K562 (cell line): Measurements from ENCODE around the gene VAMP8. TPM values are rescaled to one million over a fixed set of nuclear protein-coding genes. Genes with fewer than 3 reads are reported as not detected.

Experiments
- AFF1 ChIP-seq, 2 experiments: fragments of 450-650 bp; IDR thresholded peaks; 2 replicates each; pipeline ENCODE4 v1.6.1; 2018; ENCODE audit warnings: mild to moderate bottlenecking in 2 of 2, low read depth in 1 of 2; ENCODE audit not compliant: partially characterized antibody in 2 of 2
- BRCA1 ChIP-seq, 2 experiments: fragments of 450-650 bp in 1 of 2; sonication (generic) in 1 of 2; formaldehyde crosslinking in 1 of 2; IDR thresholded peaks; 2 replicates each; pipeline versions ENCODE4 v1.5.0 to v1.6.1; 2017 to 2020; ENCODE audit warnings: mild to moderate bottlenecking in 1 of 2, missing genetic modification reagents in 1 of 2
- CBFB ChIP-seq: sonication (generic); formaldehyde crosslinking; IDR thresholded peaks from 2 replicates; pipeline ENCODE4 v1.4.0; 2020; ENCODE audit warnings: mild to moderate bottlenecking, missing genetic modification reagents
- CHD2 ChIP-seq: IDR thresholded peaks from 2 replicates; pipeline ENCODE4 v1.6.1; 2011; ENCODE audit warnings: low read depth, low read length
- FOXJ3 ChIP-seq: sonication (generic); formaldehyde crosslinking; IDR thresholded peaks from 2 replicates; pipeline ENCODE4 v1.4.0; 2020; ENCODE audit warnings: mild to moderate bottlenecking, missing genetic modification reagents
- GTF3C2 ChIP-seq: IDR thresholded peaks from 3 replicates; pipeline ENCODE4 v1.6.1; 2011; ENCODE audit warnings: borderline replicate concordance, mild to moderate bottlenecking, moderate library complexity; ENCODE audit not compliant: insufficient read length; ENCODE audit errors: extremely low read depth
- JUND ChIP-seq, 2 experiments: IDR thresholded peaks; 2 replicates in 1 of 2; 3 replicates in 1 of 2; pipeline ENCODE4 v1.6.1; 2011; ENCODE audit warnings: borderline replicate concordance in 2 of 2, low read depth in 2 of 2, low read length in 2 of 2, improper control_type of control experiment in 1 of 2, missing biosample characterization in 1 of 2, missing genetic modification characterization in 1 of 2, missing genetic modification reagents in 1 of 2
- KHSRP ChIP-seq: fragments of 450-650 bp; IDR thresholded peaks from 2 replicates; pipeline ENCODE4 v1.6.1; 2017
- MED1 ChIP-seq: sonication (generic); formaldehyde crosslinking; IDR thresholded peaks from 2 replicates; pipeline ENCODE4 v1.8.1; 2023; ENCODE audit warnings: missing genetic modification reagents, borderline replicate concordance
- NFIX ChIP-seq: fragments of 250-450 bp; sonication (Bioruptor Pico); IDR thresholded peaks from 2 replicates; pipeline ENCODE4 v1.4.0; 2020; ENCODE audit warnings: low read depth, mild to moderate bottlenecking, moderate library complexity
- NR1H2 ChIP-seq: sonication (generic); formaldehyde crosslinking; IDR thresholded peaks from 2 replicates; pipeline ENCODE4 v1.4.0; 2020; ENCODE audit warnings: mild to moderate bottlenecking, missing genetic modification reagents
- PHF21A ChIP-seq: fragments of 450-650 bp; IDR thresholded peaks from 2 replicates; pipeline ENCODE4 v1.6.1; 2017; ENCODE audit warnings: low read depth, borderline replicate concordance
- RBBP5 ChIP-seq: fragments of 200-600 bp; sonication (generic); IDR thresholded peaks from 2 replicates; pipeline ENCODE4 v1.6.1; 2012; ENCODE audit warnings: borderline replicate concordance, mild to moderate bottlenecking, low read length, control low read depth, inconsistent platforms; ENCODE audit not compliant: insufficient read depth, poor library complexity, severe bottlenecking
- SAFB ChIP-seq: fragments of 200-400 bp; formaldehyde crosslinking; IDR thresholded peaks from 2 replicates; pipeline ENCODE4 v1.6.1; 2017; ENCODE audit warnings: low read depth, low read length, borderline replicate concordance
- TCF7L2 ChIP-seq: fragments of 150-350 bp; IDR thresholded peaks from 2 replicates; pipeline ENCODE4 v1.6.1; 2016; ENCODE audit warnings: low read depth, mild to moderate bottlenecking, low read length, moderate library complexity
- ZNF253 ChIP-seq: fragments of 250-450 bp; sonication (Bioruptor Pico); conservative IDR thresholded peaks from 2 replicates; pipeline ENCODE4 v1.6.1; 2021; ENCODE audit warnings: mild to moderate bottlenecking
- ZNF408 ChIP-seq: fragments of 250-450 bp; sonication (Bioruptor Pico); IDR thresholded peaks from 2 replicates; pipeline ENCODE4 v1.4.0; 2020; ENCODE audit warnings: low read depth, mild to moderate bottlenecking, moderate library complexity
- ZNF655 ChIP-seq: fragments of 250-450 bp; sonication (Bioruptor Pico); IDR thresholded peaks from 2 replicates; pipeline ENCODE4 v1.5.0; 2021
- ZZZ3 ChIP-seq: fragments of 450-650 bp; IDR thresholded peaks from 2 replicates; pipeline ENCODE4 v1.6.1; 2016; ENCODE audit warnings: antibody characterized with exemption, mild to moderate bottlenecking, moderate library complexity
- polyA plus RNA-seq, 8 experiments: library from polyadenylated mRNA; depleted of rRNA in 4 of 8; stranded (reverse) in 5 of 8; unstranded in 3 of 8; fragments of >200 nt; fragmentation: Nextera tagmentation in 2 of 8; fragmentation: Illumina TruSeq in 1 of 8; extraction: Ambion mirVana in 2 of 8; extraction: Trizol in 1 of 8; gene quantifications; 2 replicates each; pipeline versions ENCODE4 v1.2.1 to v1.2.3, GENCODE V29; 2011 to 2014; ENCODE audit warnings: inconsistent platforms in 1 of 8, missing spikeins in 1 of 8
- total RNA-seq, 7 experiments: library from RNA; depleted of rRNA in 6 of 7; stranded (reverse); fragments of >200 nt in 6 of 7; fragmentation: Illumina TruSeq in 2 of 7; extraction: Trizol in 2 of 7; gene quantifications; 2 replicates each; pipeline versions ENCODE4 v1.2.1 to v1.2.3, GENCODE V29; 2011 to 2021; ENCODE audit warnings: low replicate concordance in 1 of 7

Gene VAMP8
- total and polyA plus RNA-seq, 9 of the 15 experiments (the other 6 are each of a cell fraction or from before 2014, with no cell fraction given) = 107 to 571 (median 248) TPM

- no peak for TF ChIP-seq NFIX
- 0 out of 2 replicates have a peak, but pooled peaks have one; percentile 62 for TF ChIP-seq SAFB
- no peak for TF ChIP-seq ZNF408
- no peak for TF ChIP-seq FOXJ3 (CRISPR knock-in tag)
- no peak for TF ChIP-seq TCF7L2
- no peak for TF ChIP-seq KHSRP
- TF ChIP-seq NR1H2 (CRISPR knock-in tag) = no peak
- peak; percentile 38; the same call in 1 of the 2 replicates for TF ChIP-seq JUND (IDR thresholded peaks at IDR 0.05; ENCODE audit: borderline replicate concordance, low read depth, low read length)
- no peak; the same call in 2 of the 3 replicates for TF ChIP-seq JUND (tag; IDR thresholded peaks at IDR 0.05; ENCODE audit: borderline replicate concordance, low read depth, low read length)
- TF ChIP-seq CHD2 = peak; percentile 58
- TF ChIP-seq RBBP5 = peak; percentile 44
- no peak for TF ChIP-seq BRCA1 (IDR thresholded peaks at IDR 0.05)
- TF ChIP-seq BRCA1 (CRISPR knock-in tag; IDR thresholded peaks at IDR 0.05) = no peak
- TF ChIP-seq AFF1 (IDR thresholded peaks at IDR 0.05; ENCODE audit: low read depth in 1 of 2, partially characterized antibody in 2 of 2) = peak in 1 of 2 experiments; percentile 93
- no peak; the same call in 1 of the 2 replicates for TF ChIP-seq CBFB (CRISPR knock-in tag)
- TF ChIP-seq ZZZ3 = no peak
- no peak for TF ChIP-seq ZNF655 (CRISPR knock-in tag)
- no peak for TF ChIP-seq GTF3C2
- TF ChIP-seq PHF21A = no peak
- TF ChIP-seq ZNF253 (CRISPR knock-in tag) = no peak
- TF ChIP-seq MED1 (CRISPR knock-in tag) = no peak
Observed at GRCh38 chr2:85602476-85603234, 25.3 kb downstream of the VAMP8 start, which contains the start of gene TMEM150A (continued).
